ENCODE results near the gene HOXD8. TPM values are rescaled to one million over a fixed set of nuclear protein-coding genes. Genes with fewer than 3 reads are reported as not detected.

HOXD8 gene
- total and polyA plus RNA-seq, 9 of the 15 experiments (the other 6 are each of a cell fraction or from before 2014, with no cell fraction given): 0.04 to 0.15 TPM; not detected in 7

GRCh38 chr2:176099728-176100546, 29.6 kb upstream of the HOXD8 start, which contains the start of gene HOXD12:
Gene HOXD12 (plus strand): TSS chr2:176099795. CDS start chr2:176099802, 7 bp downstream.
- H3K79me2 ChIP-seq (ENCODE audit: control insufficient read depth, insufficient read depth, low read length): no peaks in the 10 kb centered on the region
- WGBS (ENCODE audit: insufficient coverage, low coverage, missing lambda C conversion rate): 27% methylated on average over 68 of the region's 70 CpGs
- no peak within 1 kb of the TSS for H2AFZ ChIP-seq (ENCODE audit: low read depth, low read length)
- H3K4me1 ChIP-seq (replicated peaks in 1 of 2; ENCODE audit: control insufficient read depth in 2 of 2, insufficient read depth in 2 of 2, low read length in 2 of 2): peaks cover 8 to 31% of the 10 kb centered on the region in 2 experiments
- TF ChIP-seq PCBP1 (IDR thresholded peaks at IDR 0.05; ENCODE audit: low read depth, low read length, poor library complexity, severe bottlenecking): peak; percentile 29
- TF ChIP-seq ZNF184 (CRISPR knock-in tag; IDR thresholded peaks at IDR 0.05): no peak
- DNase-seq (ENCODE audit: extremely low read depth in 1 of 4, low spot score in 3 of 4) (no peak), FAIRE-seq (no peak), ATAC-seq (no peak)
- peaks cover 16% of the 10 kb centered on the region; the same call in 1 of the 2 replicates for H4K20me1 ChIP-seq (replicated peaks; ENCODE audit: control insufficient read depth, insufficient read depth, low read length)
- in situ Hi-C loops (cut with MboI) (loop anchor here (5.0 to 25.0 kb wide), 2 partner anchors 738 to 1063 kb away; no protein-coding TSS in a partner anchor), intact Hi-C loops (cut with micrococcal nuclease) (loop anchor here (5.0 kb wide), 4 partner anchors 223 to 1353 kb away; no protein-coding TSS in a partner anchor)
- ChIA-PET CTCF (ENCODE audit: low intra/inter-chr PET ratio) (no interaction called here), POLR2A (no interaction called here)
- no peaks in the 10 kb centered on the region for H3K36me3 ChIP-seq (ENCODE audit: control insufficient read depth, insufficient read depth, low read length)
- no peaks in the 10 kb centered on the region for H3K9me3 ChIP-seq (replicated peaks; ENCODE audit: control insufficient read depth, insufficient read depth, low read depth, low read length)
- peaks cover 78 to 83% of the 10 kb centered on the region in 2 experiments for H3K27me3 ChIP-seq (ENCODE audit: control insufficient read depth in 2 of 2, insufficient read depth in 2 of 2, low read length in 2 of 2)
- H3K4me2 ChIP-seq (ENCODE audit: insufficient read depth, low read length): no peak within 1 kb of the TSS
- no peak within 1 kb of the TSS for H3K27ac ChIP-seq (ENCODE audit: extremely low read depth, low read depth, low read length)
- no peaks in the 10 kb centered on the region for H3K9me1 ChIP-seq (ENCODE audit: control insufficient read depth, insufficient read depth, low read length)
- no peak within 1 kb of the TSS for H3K9ac ChIP-seq (ENCODE audit: insufficient read depth in 1 of 2, low read depth in 2 of 2, low read length in 2 of 2)
- BruUV-seq (replicated peaks): no TSS peak
- H3K4me3 ChIP-seq: no peak within 1 kb of the TSS

GRCh38 chr2:176100547-176101140, 28.9 kb upstream of the HOXD8 start:
- FAIRE-seq: no peak
- Histone ChIP-seq H3K9ac (ENCODE audit: insufficient read depth in 1 of 2, low read depth in 2 of 2, low read length in 2 of 2) (no peak overlapping the region), H3K36me3 (ENCODE audit: control insufficient read depth, insufficient read depth, low read length) (no peaks in the 10 kb centered on the region), H3K9me1 (ENCODE audit: control insufficient read depth, insufficient read depth, low read length) (no peaks in the 10 kb centered on the region), H3K9me3 (replicated peaks; ENCODE audit: control insufficient read depth, insufficient read depth, low read depth, low read length) (no peaks in the 10 kb centered on the region), H3K4me3 (no peak overlapping the region), H3K27me3 (ENCODE audit: control insufficient read depth in 2 of 2, insufficient read depth in 2 of 2, low read length in 2 of 2) (peaks cover 72 to 84% of the 10 kb centered on the region in 2 experiments), H3K4me2 (ENCODE audit: insufficient read depth, low read length) (no peak overlapping the region), H3K4me1 (replicated peaks in 1 of 2; ENCODE audit: control insufficient read depth in 2 of 2, insufficient read depth in 2 of 2, low read length in 2 of 2) (peaks cover 8 to 31% of the 10 kb centered on the region in 2 experiments), H3K79me2 (ENCODE audit: control insufficient read depth, insufficient read depth, low read length) (no peaks in the 10 kb centered on the region), H4K20me1 (replicated peaks; ENCODE audit: control insufficient read depth, insufficient read depth, low read length) (peaks cover 16% of the 10 kb centered on the region; the same call in 1 of the 2 replicates), H3K27ac (ENCODE audit: extremely low read depth, low read depth, low read length) (no peak overlapping the region), H2AFZ (ENCODE audit: low read depth, low read length) (no peak overlapping the region)
- ChIA-PET POLR2A (no interaction called here), CTCF (ENCODE audit: low intra/inter-chr PET ratio) (no interaction called here)
- no peak for DNase-seq (ENCODE audit: extremely low read depth in 1 of 4, low spot score in 3 of 4)
- intact Hi-C loops (cut with micrococcal nuclease): no loop called here
- WGBS (ENCODE audit: insufficient coverage, low coverage, missing lambda C conversion rate): 24% methylated on average over 28 of the region's 28 CpGs
- TF ChIP-seq ETV1 (tag; conservative IDR thresholded peaks at IDR 0.05; ENCODE audit: low read depth): no peak
- no peak for TF ChIP-seq ZNF175 (CRISPR knock-in tag; IDR thresholded peaks at IDR 0.05; ENCODE audit: low read depth)
- no peak for TF ChIP-seq PYGO2 (tag; IDR thresholded peaks at IDR 0.05)
- peak; percentile 14 for TF ChIP-seq PCBP1 (IDR thresholded peaks at IDR 0.05; ENCODE audit: low read depth, low read length, poor library complexity, severe bottlenecking)
- TF ChIP-seq MNT (conservative IDR thresholded peaks at IDR 0.05): no peak
- TF ChIP-seq TRIM25 (IDR thresholded peaks at IDR 0.05; ENCODE audit: borderline replicate concordance): no peak
- in situ Hi-C loops (cut with MboI): no loop called here
- no peak for ATAC-seq
- no TSS peak for BruUV-seq (replicated peaks)

Measured in K562 (cell line).